SJSA1 (cell line): ENCODE results near the gene TICRR. TPM values are rescaled to one million over a fixed set of nuclear protein-coding genes. Genes with fewer than 3 reads are reported as not detected.

Source experiments
- DNase-seq, 2 experiments: peaks; one replicate each; pipeline ENCODE4 v3.0.0-alpha.2; 2015 to 2020; ENCODE audit warnings: low spot score in 2 of 2, low read depth in 1 of 2
- H3K27ac ChIP-seq: fragments of 250-450 bp; sonication (Bioruptor Pico); 2 replicates; pipeline ENCODE4 v1.5.1; 2020; ENCODE audit warnings: mild to moderate bottlenecking, moderate library complexity
- H3K27me3 ChIP-seq: fragments of 250-450 bp; sonication (Bioruptor Pico); replicated peaks from 2 replicates; pipeline ENCODE4 v1.5.1; 2020; ENCODE audit warnings: mild to moderate bottlenecking, moderate library complexity
- H3K36me3 ChIP-seq: fragments of 250-450 bp; sonication (Bioruptor Pico); 2 replicates; pipeline ENCODE4 v1.5.1; 2020; ENCODE audit warnings: mild to moderate bottlenecking
- H3K4me1 ChIP-seq: fragments of 250-450 bp; sonication (Bioruptor Pico); replicated peaks from 2 replicates; pipeline ENCODE4 v1.6.1; 2021; ENCODE audit warnings: mild to moderate bottlenecking
- H3K4me3 ChIP-seq: fragments of 250-450 bp; sonication (Bioruptor Pico); 2 replicates; pipeline ENCODE4 v1.5.1; 2020; ENCODE audit warnings: mild to moderate bottlenecking
- H3K9me3 ChIP-seq: fragments of 250-450 bp; sonication (Bioruptor Pico); replicated peaks from 2 replicates; pipeline ENCODE4 v1.5.1; 2020; ENCODE audit warnings: mild to moderate bottlenecking
- total RNA-seq: library from RNA; depleted of rRNA; stranded (reverse); fragments of >200 nt; shearing (Covaris generic); gene quantifications from 2 replicates; pipeline ENCODE4 v1.2.3, GENCODE V29; 2014

The TICRR gene
- total RNA-seq, 1 experiment from 2014 or later, result 10.5 TPM

- no peak for DNase-seq
- Histone ChIP-seq H3K27ac (no peak overlapping the region), H3K36me3 (peaks cover 96% of the 10 kb centered on the region), H3K27me3 (no peaks in the 10 kb centered on the region), H3K4me3 (no peak overlapping the region), H3K4me1 (no peaks in the 10 kb centered on the region), H3K9me3 (peaks cover 6% of the 10 kb centered on the region; the same call in 1 of the 2 replicates)
These were observed 53.8 kb downstream of the TICRR start for GRCh38 chr15:89628806-89629715.

DNA sequence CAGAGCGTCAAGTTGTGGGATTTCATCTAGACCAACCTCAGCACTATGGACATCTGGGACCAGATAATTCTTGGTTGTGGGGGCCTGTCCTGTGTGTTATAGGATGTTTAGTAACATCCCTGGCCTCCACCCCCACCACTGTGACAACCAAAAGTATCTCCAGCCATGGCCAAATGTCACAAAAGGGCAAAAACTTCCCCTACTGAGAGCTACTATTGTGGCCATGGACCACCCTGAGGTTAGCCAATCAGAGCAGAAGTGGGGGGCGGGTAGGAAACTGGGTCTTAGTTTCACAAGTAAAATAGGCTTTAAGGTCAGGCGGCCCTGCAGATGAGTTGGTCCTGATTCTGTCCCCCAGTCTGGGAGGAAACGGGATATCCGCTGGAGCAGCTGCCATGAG, 54.6 kb downstream of the TICRR start:
- H3K27ac ChIP-seq, result no peak overlapping the region
- H3K27me3 ChIP-seq, result no peaks in the 10 kb centered on the region
- H3K9me3 ChIP-seq, result peaks cover 7% of the 10 kb centered on the region; the same call in 1 of the 2 replicates
- no peaks in the 10 kb centered on the region for H3K4me1 ChIP-seq
- H3K4me3 ChIP-seq, result no peak overlapping the region
- no peak for DNase-seq
- peaks cover 95% of the 10 kb centered on the region for H3K36me3 ChIP-seq

DNA sequence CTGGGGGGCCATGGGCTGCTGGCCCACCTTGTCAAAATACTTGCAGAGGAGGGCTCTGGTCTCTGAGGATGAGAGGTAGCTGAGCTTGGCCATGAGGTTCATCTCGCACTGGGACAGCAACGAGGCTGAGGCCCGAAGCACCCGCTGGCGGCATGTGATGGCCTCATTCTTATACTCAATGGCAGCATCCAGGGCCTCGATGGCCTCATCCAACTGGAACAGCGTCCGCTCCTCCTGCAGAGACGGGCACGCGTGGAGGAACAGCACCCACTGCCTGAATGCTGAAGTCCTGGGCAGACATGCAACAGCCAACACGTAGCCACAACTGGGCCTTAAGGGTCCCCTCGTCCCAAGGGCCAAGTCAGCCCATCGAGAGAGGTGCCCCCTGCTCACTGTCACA, 55.0 kb downstream of the TICRR start:
- Histone ChIP-seq H3K4me1 (no peaks in the 10 kb centered on the region), H3K36me3 (peaks cover 94% of the 10 kb centered on the region), H3K4me3 (no peak overlapping the region), H3K9me3 (peaks cover 7% of the 10 kb centered on the region; the same call in 1 of the 2 replicates), H3K27me3 (no peaks in the 10 kb centered on the region), H3K27ac (no peak overlapping the region)
- no peak for DNase-seq

- H3K27ac ChIP-seq, result no peak overlapping the region
- peaks cover 7% of the 10 kb centered on the region; the same call in 1 of the 2 replicates for H3K9me3 ChIP-seq
- peaks cover 85% of the 10 kb centered on the region for H3K36me3 ChIP-seq
- H3K27me3 ChIP-seq, result no peaks in the 10 kb centered on the region
- DNase-seq, result no peak
- no peaks in the 10 kb centered on the region for H3K4me1 ChIP-seq
- H3K4me3 ChIP-seq, result no peak overlapping the region
These were observed 56.0 kb downstream of the TICRR start for GRCh38 chr15:89630974-89631901.

DNA sequence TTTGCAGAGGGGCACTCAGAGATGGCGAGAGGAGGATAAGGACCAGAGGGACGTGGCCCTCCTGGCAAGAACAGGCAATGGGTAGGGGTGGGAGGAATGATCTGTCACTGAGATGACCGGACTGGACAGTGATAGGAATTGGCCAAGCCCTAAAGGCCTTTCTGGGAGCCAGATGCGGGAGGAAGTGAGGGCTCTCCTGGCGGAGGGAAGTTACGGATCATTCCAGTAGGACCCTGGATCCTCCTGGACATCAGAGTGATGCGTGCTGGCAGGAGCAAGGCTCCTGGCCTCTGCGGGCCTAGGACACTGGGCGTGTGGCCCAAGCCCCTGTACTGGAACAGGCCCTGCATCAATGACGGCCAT, 56.6 kb downstream of the TICRR start:
- peaks cover 79% of the 10 kb centered on the region for H3K36me3 ChIP-seq
- no peaks in the 10 kb centered on the region for H3K27me3 ChIP-seq
- no peak overlapping the region for H3K27ac ChIP-seq

DNA sequence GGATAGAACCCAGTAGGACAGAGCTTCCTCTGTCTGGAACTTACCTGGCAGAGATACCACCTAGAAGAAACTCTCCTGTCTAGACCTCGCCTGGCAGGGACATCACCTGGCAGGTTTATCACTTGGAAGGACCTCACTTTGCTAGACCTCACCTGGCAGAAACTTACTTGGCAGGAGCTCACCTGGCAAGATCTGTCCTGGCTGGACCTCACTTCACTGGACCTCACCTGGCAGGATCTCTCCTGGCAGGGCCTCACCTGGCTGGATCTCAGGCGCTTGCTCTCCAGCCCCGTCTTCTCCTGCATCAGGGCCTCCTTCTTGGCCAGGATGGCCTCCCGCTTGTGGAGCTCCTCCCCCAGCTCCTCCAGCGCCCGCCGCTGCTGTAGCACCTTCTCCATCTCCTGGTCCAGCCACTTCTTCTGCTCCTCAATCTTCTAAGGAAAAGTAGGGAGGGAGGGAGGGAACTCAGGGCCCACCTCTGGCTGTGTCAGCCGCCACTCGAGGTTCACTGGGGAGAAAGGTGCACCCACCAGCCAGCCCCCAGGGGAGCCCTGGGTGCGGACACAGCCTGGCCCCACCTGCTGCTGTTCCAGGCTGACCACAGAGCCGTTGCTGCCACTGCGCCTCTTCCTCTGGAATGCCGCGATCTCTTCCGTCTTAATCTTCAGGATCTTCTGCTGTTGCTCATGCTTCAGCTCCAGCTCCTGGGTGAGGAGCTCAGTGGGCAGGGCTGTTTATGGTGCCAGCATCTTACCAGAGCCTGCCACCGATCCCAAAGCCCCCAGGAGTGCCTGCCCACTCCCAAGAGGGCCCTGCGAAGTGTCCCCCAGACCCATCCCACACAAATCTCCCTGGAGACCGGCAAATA, 57.5 kb downstream of the TICRR start:
- Histone ChIP-seq H3K4me1 (no peaks in the 10 kb centered on the region), H3K9me3 (peaks cover 7% of the 10 kb centered on the region; the same call in 1 of the 2 replicates), H3K27ac (no peak overlapping the region), H3K4me3 (no peak overlapping the region), H3K36me3 (peaks cover 70% of the 10 kb centered on the region), H3K27me3 (no peaks in the 10 kb centered on the region)
- no peak for DNase-seq

More for the DNA sequence above, 56.6 kb downstream of the TICRR start:
- DNase-seq, result no peak
- Histone ChIP-seq H3K4me1 (no peaks in the 10 kb centered on the region), H3K4me3 (no peak overlapping the region), H3K9me3 (peaks cover 7% of the 10 kb centered on the region; the same call in 1 of the 2 replicates)

DNA sequence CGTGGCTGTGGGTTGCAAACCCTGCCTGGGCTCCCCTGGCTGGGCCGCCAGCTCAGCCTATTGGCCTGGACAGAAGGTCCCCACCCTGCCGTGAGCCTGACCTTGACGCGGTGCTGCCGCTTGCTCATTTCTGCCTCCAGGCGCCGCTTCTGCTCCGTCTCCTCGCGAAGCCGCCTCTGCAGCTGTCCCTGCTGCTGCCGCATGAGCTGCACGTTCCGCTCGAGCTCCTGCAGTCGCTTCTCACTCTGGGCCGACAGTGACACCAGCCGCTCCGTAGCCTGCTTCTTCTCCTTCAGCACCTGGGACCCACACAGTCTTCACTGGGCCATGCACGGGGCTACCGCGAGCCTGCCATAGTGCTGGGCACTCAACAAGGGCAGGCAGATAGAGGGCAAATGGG, 58.3 kb downstream of the TICRR start:
- H3K9me3 ChIP-seq, result peaks cover 7% of the 10 kb centered on the region; the same call in 1 of the 2 replicates
- no peak overlapping the region for H3K4me3 ChIP-seq
- H3K36me3 ChIP-seq, result peaks cover 62% of the 10 kb centered on the region
- no peaks in the 10 kb centered on the region for H3K27me3 ChIP-seq
- H3K4me1 ChIP-seq, result no peaks in the 10 kb centered on the region
- H3K27ac ChIP-seq, result no peak overlapping the region
- DNase-seq, result no peak

DNA sequence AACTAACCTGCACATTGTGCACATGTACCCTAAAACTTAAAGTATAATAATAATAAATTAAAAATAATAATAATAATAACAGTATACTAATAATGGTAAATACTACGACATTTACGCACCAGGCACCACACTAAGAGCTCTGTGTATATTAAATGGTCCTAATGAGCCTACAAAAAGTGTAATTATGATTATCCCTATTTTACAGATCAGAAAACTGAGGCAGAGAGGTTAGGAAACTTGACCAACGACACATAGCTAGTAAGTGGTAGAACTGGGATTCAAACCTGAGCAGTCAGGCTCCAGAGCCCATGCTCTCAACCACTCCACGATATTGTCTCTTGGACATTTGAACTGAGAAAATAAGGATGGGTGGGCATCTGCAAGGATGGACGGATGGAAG, 65.0 kb downstream of the TICRR start:
- Histone ChIP-seq H3K4me1 (no peaks in the 10 kb centered on the region), H3K36me3 (peaks cover 36% of the 10 kb centered on the region), H3K4me3 (no peak overlapping the region), H3K27me3 (no peaks in the 10 kb centered on the region), H3K9me3 (no peaks in the 10 kb centered on the region), H3K27ac (no peak overlapping the region)
- DNase-seq, result no peak

- no peak for DNase-seq
- Histone ChIP-seq H3K4me3 (no peak overlapping the region), H3K4me1 (no peaks in the 10 kb centered on the region), H3K36me3 (peaks cover 40% of the 10 kb centered on the region), H3K27me3 (no peaks in the 10 kb centered on the region), H3K27ac (no peak overlapping the region), H3K9me3 (no peaks in the 10 kb centered on the region)
These were observed 65.8 kb downstream of the TICRR start for GRCh38 chr15:89641053-89641452.

- no peaks in the 10 kb centered on the region for H3K27me3 ChIP-seq
- H3K9me3 ChIP-seq, result no peaks in the 10 kb centered on the region
- H3K36me3 ChIP-seq, result peaks cover 51% of the 10 kb centered on the region
- no peak for DNase-seq
- no peak overlapping the region for H3K4me3 ChIP-seq
- H3K4me1 ChIP-seq, result no peaks in the 10 kb centered on the region
- no peak overlapping the region for H3K27ac ChIP-seq
These were observed 66.8 kb downstream of the TICRR start for GRCh38 chr15:89642106-89642505.

- DNase-seq, result no peak
- peaks cover 72% of the 10 kb centered on the region for H3K36me3 ChIP-seq
- H3K27ac ChIP-seq, result no peak overlapping the region
- H3K27me3 ChIP-seq, result no peaks in the 10 kb centered on the region
- H3K9me3 ChIP-seq, result no peaks in the 10 kb centered on the region
- H3K4me1 ChIP-seq, result no peaks in the 10 kb centered on the region
- no peak overlapping the region for H3K4me3 ChIP-seq
These were observed 70.4 kb downstream of the TICRR start for GRCh38 chr15:89645680-89646079.

- no peaks in the 10 kb centered on the region for H3K27me3 ChIP-seq
- no peaks in the 10 kb centered on the region for H3K4me1 ChIP-seq
- peaks cover 68% of the 10 kb centered on the region for H3K36me3 ChIP-seq
These were observed 71.3 kb downstream of the TICRR start for GRCh38 chr15:89646416-89647141.

More at GRCh38 chr15:89646416-89647141, 71.3 kb downstream of the TICRR start:
- DNase-seq, result no peak
- H3K27ac ChIP-seq, result no peak overlapping the region
- H3K9me3 ChIP-seq, result no peaks in the 10 kb centered on the region
- H3K4me3 ChIP-seq, result no peak overlapping the region
